NCI-H1930 (cell line): Measurements from ENCODE around the gene GINS3.

Source experiments
- DNase-seq, 2 experiments: peaks; one replicate each; lab custom pipeline; 2025; lab: John Stamatoyannopoulos, UW

Gene GINS3

GRCh38 chr16:58392215-58393137 is at the start of gene GINS3:
TSS of gene GINS3 (plus strand) at chr16:58392471. CDS start at chr16:58392602, 131 bp downstream.
- DNase-seq = peak; percentile 59 to 70

DNA sequence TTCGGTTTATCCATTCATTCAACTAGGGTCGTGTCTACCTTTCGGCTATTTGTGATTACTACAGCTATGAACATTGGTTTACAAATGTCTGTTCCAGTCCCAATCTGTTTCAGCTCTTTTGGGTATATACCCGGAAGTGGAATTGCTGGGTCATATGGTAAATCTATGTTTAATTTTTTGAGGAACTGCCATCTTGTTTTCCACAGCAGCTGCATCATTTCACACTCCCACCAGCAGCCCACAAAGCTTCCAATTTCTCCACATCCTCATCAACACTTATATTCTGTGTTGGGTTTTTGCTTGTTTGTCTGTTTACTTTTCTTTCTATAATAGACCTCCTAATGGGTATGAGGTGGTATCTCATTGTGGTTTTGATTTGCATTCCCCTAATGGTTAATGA is 48.7 kb upstream of the GINS3 start:
- no peak for DNase-seq

- no peak for DNase-seq
Observed at GRCh38 chr16:58345574-58346354, 46.5 kb upstream of the GINS3 start.

GRCh38 chr16:58346831-58347371 is 45.4 kb upstream of the GINS3 start:
- DNase-seq = no peak

DNA sequence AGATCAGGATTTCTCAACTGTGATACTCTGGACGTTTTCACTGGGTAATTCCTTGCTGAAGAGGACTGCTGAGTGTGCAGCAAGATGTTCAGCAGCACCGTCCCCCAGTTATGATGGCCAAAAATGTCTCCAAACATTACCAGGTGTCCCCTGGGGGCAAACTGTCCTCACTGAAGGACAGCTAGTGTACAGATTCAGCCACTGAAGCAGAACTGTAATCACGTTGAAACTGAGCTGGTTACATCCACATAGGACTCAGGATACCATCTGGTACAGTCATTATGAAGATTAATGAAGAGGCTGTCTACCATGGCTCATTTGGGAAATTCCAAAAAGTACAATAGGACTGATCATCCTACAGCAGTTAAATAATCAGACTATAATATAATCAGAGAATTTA is 43.3 kb upstream of the GINS3 start:
- DNase-seq = no peak

GRCh38 chr16:58352690-58353089 is 39.6 kb upstream of the GINS3 start:
- DNase-seq = no peak

GRCh38 chr16:58360041-58360634 is 32.1 kb upstream of the GINS3 start:
- DNase-seq = no peak

DNA sequence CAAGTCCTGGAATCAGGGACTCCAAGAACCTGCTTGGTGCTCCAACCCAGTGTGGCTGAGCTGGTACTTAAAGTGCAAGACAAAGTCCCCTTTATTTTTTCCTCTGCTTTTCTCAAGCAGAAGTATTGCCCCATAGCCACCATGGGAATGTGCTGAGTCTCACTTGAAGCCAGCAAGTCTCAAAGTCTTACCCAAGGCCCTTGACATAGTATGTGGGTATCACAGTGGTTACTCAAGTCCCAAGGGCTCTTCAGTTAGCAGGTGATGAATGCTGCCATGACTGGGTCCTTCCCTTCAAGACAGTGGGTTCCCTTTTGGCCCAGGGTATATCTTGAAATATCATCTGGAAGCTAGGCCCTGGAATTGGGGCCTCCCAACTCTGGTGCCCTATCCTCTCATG is 30.5 kb upstream of the GINS3 start:
- no peak for DNase-seq

DNA sequence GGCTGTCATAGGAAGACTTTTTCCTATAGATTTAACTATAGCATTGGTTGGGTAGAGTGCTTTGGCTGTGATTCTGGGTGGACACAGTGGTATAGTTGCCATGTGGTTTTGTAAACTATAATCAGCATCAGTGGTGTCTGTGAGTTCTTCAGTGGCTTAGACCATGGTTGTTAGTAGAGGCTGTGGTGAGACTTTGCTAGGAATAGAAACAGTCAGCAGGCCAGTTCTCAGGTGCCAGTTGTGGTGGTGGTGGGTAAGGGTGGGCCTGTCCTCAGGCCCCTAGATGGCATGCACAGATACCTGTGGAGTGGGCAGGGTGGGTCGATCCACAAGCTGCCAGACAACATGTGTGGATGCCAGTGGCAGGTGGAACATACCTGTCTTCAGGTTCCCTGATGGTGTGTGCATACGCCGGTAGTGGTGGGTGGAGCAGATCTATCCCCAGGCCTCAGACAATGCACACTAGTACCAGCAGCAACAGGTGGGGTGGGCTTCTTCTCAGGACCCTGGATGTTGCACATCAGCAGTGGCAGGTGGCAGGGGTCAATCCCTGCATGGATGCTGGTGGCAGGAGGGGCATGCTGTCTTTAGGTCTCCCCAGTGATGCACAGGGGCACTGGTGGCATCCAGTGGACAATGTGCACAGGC is 28.4 kb upstream of the GINS3 start:
- no peak for DNase-seq

- no peak for DNase-seq
Observed at GRCh38 chr16:58365623-58366022, 26.6 kb upstream of the GINS3 start.

- no peak for DNase-seq
Observed at GRCh38 chr16:58366247-58367031, 25.8 kb upstream of the GINS3 start.

- DNase-seq = no peak
Observed at GRCh38 chr16:58367252-58367651, 25.0 kb upstream of the GINS3 start.

DNA sequence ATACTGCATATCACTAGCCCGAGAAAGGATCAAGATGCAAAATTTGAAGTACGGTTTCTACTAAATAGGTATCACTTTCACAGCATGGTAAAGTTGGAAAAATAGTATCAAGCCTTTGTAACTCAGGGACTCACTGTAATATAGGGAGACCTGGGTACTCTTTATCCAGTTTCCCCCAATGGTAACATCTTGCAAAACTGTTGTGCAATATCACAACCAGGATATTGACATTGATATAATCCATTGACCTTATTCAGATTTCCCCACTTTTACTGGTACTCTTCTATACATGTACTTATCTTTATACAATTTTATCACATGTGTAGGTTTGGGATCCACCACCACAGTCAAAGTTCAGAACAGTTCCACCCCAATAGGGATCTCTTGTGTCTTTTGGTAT is 20.4 kb upstream of the GINS3 start:
- DNase-seq = no peak

- DNase-seq = no peak
Observed at GRCh38 chr16:58375386-58375785, 16.9 kb upstream of the GINS3 start.

- DNase-seq = no peak
Observed at GRCh38 chr16:58377932-58378331, 14.3 kb upstream of the GINS3 start.

DNA sequence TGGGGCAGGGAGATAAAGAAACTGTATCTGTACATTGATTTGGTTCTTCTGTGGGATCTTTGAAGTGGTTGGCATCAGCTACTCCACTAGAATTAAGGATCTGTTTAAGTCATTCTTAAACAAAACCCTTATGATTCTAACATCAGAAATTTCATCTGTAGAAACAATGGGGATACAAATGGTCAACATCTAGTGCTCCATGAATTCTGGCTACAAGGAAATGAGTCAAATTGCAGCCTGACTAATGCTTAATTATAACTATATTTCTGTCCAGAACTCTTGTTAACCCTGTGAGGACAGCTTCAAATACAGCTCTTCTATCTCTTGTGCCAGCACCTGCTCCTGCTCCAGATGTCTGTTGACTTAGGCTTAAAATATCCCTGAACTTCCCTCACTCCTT is 13.9 kb upstream of the GINS3 start:
- no peak for DNase-seq

GRCh38 chr16:58379736-58380135 is 12.5 kb upstream of the GINS3 start:
- no peak for DNase-seq

DNA sequence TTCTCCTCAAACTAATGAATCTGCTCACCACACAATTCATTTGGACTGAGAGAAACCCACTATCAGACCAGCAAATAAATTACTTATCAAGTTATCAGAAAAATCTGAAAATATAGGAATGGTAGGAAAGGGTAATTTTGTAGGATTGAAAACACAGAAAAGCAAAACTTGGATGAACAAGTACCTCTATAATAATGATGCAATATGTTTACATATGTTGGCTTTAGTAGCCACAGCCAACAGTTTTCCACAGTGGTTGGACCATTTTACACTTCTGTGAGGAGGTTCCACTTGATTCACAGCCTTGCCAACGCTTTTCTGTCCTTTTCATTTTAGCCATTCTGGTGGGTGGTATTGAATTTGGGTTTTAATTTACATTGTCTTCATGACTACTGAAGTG is 10.6 kb upstream of the GINS3 start:
- DNase-seq = no peak

GRCh38 chr16:58384437-58385055 is 7.7 kb upstream of the GINS3 start:
- DNase-seq = no peak

GRCh38 chr16:58385218-58385773 is 7.0 kb upstream of the GINS3 start:
- no peak for DNase-seq
